Liver (tissue), 9 donors: Measurements from ENCODE around the gene ZNF580. TPM values are rescaled to one million over a fixed set of nuclear protein-coding genes. Genes with fewer than 3 reads are reported as not detected.

ENCODE experiments used
- DNase-seq: peaks from one replicate; pipeline ENCODE4 v3.0.0-alpha.2; 2017; ENCODE audit warnings: low spot score
- H3K27ac ChIP-seq, 2 donors: one replicate each; pipeline ENCODE4 v1.7.0; 2013; ENCODE audit warnings: inconsistent platforms in 2 of 2, low read length in 2 of 2, control low read depth in 1 of 2, low read depth in 1 of 2, mild to moderate bottlenecking in 1 of 2
- H3K27me3 ChIP-seq, 4 donors: one replicate each; pipeline versions ENCODE4 v1.6.1 to v1.7.0; 2013; ENCODE audit warnings: low read length in 3 of 4, inconsistent platforms in 1 of 4, mild to moderate bottlenecking in 1 of 4, moderate library complexity in 1 of 4; ENCODE audit not compliant: control insufficient read depth in 4 of 4, insufficient read depth in 4 of 4
- H3K36me3 ChIP-seq, 4 donors: one replicate each; pipeline versions ENCODE4 v1.6.1 to v1.7.0; 2013; ENCODE audit warnings: low read length in 3 of 4, mild to moderate bottlenecking in 3 of 4, low read depth in 1 of 4, moderate library complexity in 1 of 4; ENCODE audit not compliant: control insufficient read depth in 4 of 4, insufficient read depth in 3 of 4
- H3K4me1 ChIP-seq, 4 donors: one replicate each; pipeline versions ENCODE4 v1.6.1 to v1.7.0; 2013; ENCODE audit warnings: low read length in 3 of 4, mild to moderate bottlenecking in 3 of 4, moderate library complexity in 1 of 4; ENCODE audit not compliant: control insufficient read depth in 4 of 4, insufficient read depth in 4 of 4
- H3K4me3 ChIP-seq, 3 donors: one replicate each; pipeline versions ENCODE4 v1.6.1 to v1.7.0; 2013; ENCODE audit warnings: low read length in 3 of 3, control low read depth in 1 of 3, low read depth in 1 of 3, mild to moderate bottlenecking in 1 of 3
- H3K9ac ChIP-seq, 2 donors: one replicate each; pipeline ENCODE4 v1.7.0; 2013; ENCODE audit warnings: low read length in 2 of 2, mild to moderate bottlenecking in 2 of 2, moderate library complexity in 2 of 2, control low read depth in 1 of 2, low read depth in 1 of 2
- H3K9me3 ChIP-seq, 4 donors: one replicate each; pipeline versions ENCODE4 v1.6.1 to v1.7.0; 2013; ENCODE audit warnings: low read length in 3 of 4; ENCODE audit not compliant: control insufficient read depth in 4 of 4
- ATF3 ChIP-seq: IDR thresholded peaks from 2 replicates; pipeline ENCODE4 v1.6.1; 2016; ENCODE audit warnings: antibody characterized with exemption
- CTCF ChIP-seq: fragments of 150-350 bp; IDR thresholded peaks from 2 replicates; pipeline ENCODE4 v1.5.1; 2017; ENCODE audit warnings: improper control_type of control experiment, low read depth, low read length; ENCODE audit not compliant: missing input control
- EGR1 ChIP-seq, 2 donors: IDR thresholded peaks; 2 replicates each; pipeline ENCODE4 v1.6.1; 2016 to 2018; ENCODE audit warnings: antibody characterized with exemption in 2 of 2, low read depth in 2 of 2
- FOXA2 ChIP-seq: IDR thresholded peaks from 2 replicates; pipeline ENCODE4 v1.6.1; 2016; ENCODE audit warnings: antibody characterized with exemption
- GABPA ChIP-seq, 2 donors: IDR thresholded peaks in 1 of 2; conservative IDR thresholded peaks in 1 of 2; 2 replicates each; pipeline ENCODE4 v1.6.1; 2016; ENCODE audit warnings: antibody characterized with exemption in 2 of 2, mild to moderate bottlenecking in 1 of 2, moderate library complexity in 1 of 2
- HNF4A ChIP-seq, 2 donors: conservative IDR thresholded peaks; 2 replicates each; pipeline ENCODE4 v1.6.1; 2016; ENCODE audit warnings: antibody characterized with exemption in 2 of 2, mild to moderate bottlenecking in 2 of 2
- HNF4G ChIP-seq: IDR thresholded peaks from 2 replicates; pipeline ENCODE4 v1.6.1; 2016; ENCODE audit warnings: antibody characterized with exemption
- JUND ChIP-seq, 2 donors: IDR thresholded peaks; 2 replicates each; pipeline ENCODE4 v1.6.1; 2016; ENCODE audit warnings: antibody characterized with exemption in 2 of 2
- RXRA ChIP-seq, 2 donors: IDR thresholded peaks; 2 replicates each; pipeline ENCODE4 v1.6.1; 2017 to 2018; ENCODE audit warnings: antibody characterized with exemption in 2 of 2, mild to moderate bottlenecking in 1 of 2
- SP1 ChIP-seq: IDR thresholded peaks from 2 replicates; pipeline ENCODE4 v1.6.1; 2018; ENCODE audit warnings: antibody characterized with exemption, mild to moderate bottlenecking
- TAF1 ChIP-seq: conservative IDR thresholded peaks from 2 replicates; pipeline ENCODE4 v1.6.1; 2016; ENCODE audit warnings: antibody characterized with exemption, mild to moderate bottlenecking
- YY1 ChIP-seq: IDR thresholded peaks from 2 replicates; pipeline ENCODE4 v1.6.1; 2016; ENCODE audit warnings: antibody characterized with exemption, mild to moderate bottlenecking
- ZBTB33 ChIP-seq: IDR thresholded peaks from 2 replicates; pipeline ENCODE4 v1.6.1; 2016; ENCODE audit warnings: antibody characterized with exemption
- WGBS: extraction: QIAGEN DNeasy Blood & Tissue Kit; methylation state at CpG from one replicate; pipeline ENCODE4 v1.1.7; 2013; 5-methylcytosine and 5-hydroxymethylcytosine counted together
- polyA plus RNA-seq, 2 donors: library from polyadenylated mRNA; stranded (reverse) in 1 of 2; unstranded in 1 of 2; fragments of 200-250 nt in 1 of 2; fragments of >200 nt in 1 of 2; fragmentation: Nextera tagmentation in 1 of 2; extraction: Ambion mirVana in 1 of 2; gene quantifications; one replicate each; pipeline versions ENCODE4 v1.2.1 to v1.2.3, GENCODE V29; 2013 to 2015
- total RNA-seq, 2 donors: library from RNA; depleted of rRNA; stranded (reverse); fragments of >200 nt; gene quantifications; one replicate each; pipeline ENCODE4 v1.2.3, GENCODE V29; 2014
- TF ChIP-seq, protein P1 (sequence below): IDR thresholded peaks from 2 replicates; pipeline ENCODE4 v1.6.1; 2016; ENCODE audit warnings: antibody characterized with exemption, mild to moderate bottlenecking
- donor health status: healthy.
- donor health status: healthy.
- donor health status: healthy.
- donor health status: healthy.
- donor health status: healthy.

Gene ZNF580
- total and polyA plus RNA-seq, 4 donors: 2.6 to 5.2 (median 5.1) TPM

- Histone ChIP-seq H3K4me1 (peaks cover 10 to 54% (median 43%) of the 10 kb centered on the region in 4 donors), H3K27ac (peak overlapping the region; percentile 96 to 97), H3K27me3 (no peaks in the 10 kb centered on the region), H3K4me3 (no peak overlapping the region), H3K9me3 (no peaks in the 10 kb centered on the region), H3K36me3 (peaks cover 10 to 47% (median 18%) of the 10 kb centered on the region in 4 donors), H3K9ac (no peak overlapping the region)
- TF ChIP-seq, protein P1, sequence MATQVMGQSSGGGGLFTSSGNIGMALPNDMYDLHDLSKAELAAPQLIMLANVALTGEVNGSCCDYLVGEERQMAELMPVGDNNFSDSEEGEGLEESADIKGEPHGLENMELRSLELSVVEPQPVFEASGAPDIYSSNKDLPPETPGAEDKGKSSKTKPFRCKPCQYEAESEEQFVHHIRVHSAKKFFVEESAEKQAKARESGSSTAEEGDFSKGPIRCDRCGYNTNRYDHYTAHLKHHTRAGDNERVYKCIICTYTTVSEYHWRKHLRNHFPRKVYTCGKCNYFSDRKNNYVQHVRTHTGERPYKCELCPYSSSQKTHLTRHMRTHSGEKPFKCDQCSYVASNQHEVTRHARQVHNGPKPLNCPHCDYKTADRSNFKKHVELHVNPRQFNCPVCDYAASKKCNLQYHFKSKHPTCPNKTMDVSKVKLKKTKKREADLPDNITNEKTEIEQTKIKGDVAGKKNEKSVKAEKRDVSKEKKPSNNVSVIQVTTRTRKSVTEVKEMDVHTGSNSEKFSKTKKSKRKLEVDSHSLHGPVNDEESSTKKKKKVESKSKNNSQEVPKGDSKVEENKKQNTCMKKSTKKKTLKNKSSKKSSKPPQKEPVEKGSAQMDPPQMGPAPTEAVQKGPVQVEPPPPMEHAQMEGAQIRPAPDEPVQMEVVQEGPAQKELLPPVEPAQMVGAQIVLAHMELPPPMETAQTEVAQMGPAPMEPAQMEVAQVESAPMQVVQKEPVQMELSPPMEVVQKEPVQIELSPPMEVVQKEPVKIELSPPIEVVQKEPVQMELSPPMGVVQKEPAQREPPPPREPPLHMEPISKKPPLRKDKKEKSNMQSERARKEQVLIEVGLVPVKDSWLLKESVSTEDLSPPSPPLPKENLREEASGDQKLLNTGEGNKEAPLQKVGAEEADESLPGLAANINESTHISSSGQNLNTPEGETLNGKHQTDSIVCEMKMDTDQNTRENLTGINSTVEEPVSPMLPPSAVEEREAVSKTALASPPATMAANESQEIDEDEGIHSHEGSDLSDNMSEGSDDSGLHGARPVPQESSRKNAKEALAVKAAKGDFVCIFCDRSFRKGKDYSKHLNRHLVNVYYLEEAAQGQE: no peak
- TF ChIP-seq FOXA2 (no peak), TAF1 (no peak), HNF4A (conservative IDR thresholded peaks at IDR 0.05) (no peak), GABPA (IDR thresholded peaks at IDR 0.05 in 1 of 2, conservative IDR thresholded peaks at IDR 0.05 in 1 of 2) (no peak), JUND (IDR thresholded peaks at IDR 0.05) (no peak), YY1 (no peak), HNF4G (no peak), RXRA (IDR thresholded peaks at IDR 0.05) (no peak), SP1 (no peak)
- WGBS: 97% methylated on average over 60 of the region's 60 CpGs
- DNase-seq: no peak
Observed at GRCh38 chr19:55684946-55685681, 44.3 kb downstream of the ZNF580 start.

- DNase-seq: no peak
- H3K9ac ChIP-seq: no peak overlapping the region
Observed at GRCh38 chr19:55685776-55686175, 45.0 kb downstream of the ZNF580 start.

More at GRCh38 chr19:55685776-55686175, 45.0 kb downstream of the ZNF580 start:
- Histone ChIP-seq H3K27me3 (no peaks in the 10 kb centered on the region), H3K27ac (no peak overlapping the region), H3K36me3 (peaks cover 10 to 48% (median 19%) of the 10 kb centered on the region in 4 donors), H3K4me1 (peaks cover 6 to 48% (median 37%) of the 10 kb centered on the region in 4 donors), H3K4me3 (no peak overlapping the region), H3K9me3 (no peaks in the 10 kb centered on the region)
- no peak for TF ChIP-seq RXRA (IDR thresholded peaks at IDR 0.05)
- no peak for TF ChIP-seq SP1
- no peak for TF ChIP-seq EGR1 (IDR thresholded peaks at IDR 0.05; ENCODE audit: low read depth in 2 of 2)
- no peak for TF ChIP-seq TAF1
- TF ChIP-seq ZBTB33: no peak
- TF ChIP-seq ATF3: no peak
- no peak for TF ChIP-seq HNF4G
- no peak for TF ChIP-seq GABPA (IDR thresholded peaks at IDR 0.05 in 1 of 2, conservative IDR thresholded peaks at IDR 0.05 in 1 of 2)
- no peak for TF ChIP-seq CTCF
- no peak for TF ChIP-seq HNF4A (conservative IDR thresholded peaks at IDR 0.05)
- TF ChIP-seq, protein P1: no peak
- 93% methylated on average over 6 of the region's 6 CpGs for WGBS
